ENCODE measurements around the gene GRAMD4.

- TF ChIP-seq, protein P1, sequence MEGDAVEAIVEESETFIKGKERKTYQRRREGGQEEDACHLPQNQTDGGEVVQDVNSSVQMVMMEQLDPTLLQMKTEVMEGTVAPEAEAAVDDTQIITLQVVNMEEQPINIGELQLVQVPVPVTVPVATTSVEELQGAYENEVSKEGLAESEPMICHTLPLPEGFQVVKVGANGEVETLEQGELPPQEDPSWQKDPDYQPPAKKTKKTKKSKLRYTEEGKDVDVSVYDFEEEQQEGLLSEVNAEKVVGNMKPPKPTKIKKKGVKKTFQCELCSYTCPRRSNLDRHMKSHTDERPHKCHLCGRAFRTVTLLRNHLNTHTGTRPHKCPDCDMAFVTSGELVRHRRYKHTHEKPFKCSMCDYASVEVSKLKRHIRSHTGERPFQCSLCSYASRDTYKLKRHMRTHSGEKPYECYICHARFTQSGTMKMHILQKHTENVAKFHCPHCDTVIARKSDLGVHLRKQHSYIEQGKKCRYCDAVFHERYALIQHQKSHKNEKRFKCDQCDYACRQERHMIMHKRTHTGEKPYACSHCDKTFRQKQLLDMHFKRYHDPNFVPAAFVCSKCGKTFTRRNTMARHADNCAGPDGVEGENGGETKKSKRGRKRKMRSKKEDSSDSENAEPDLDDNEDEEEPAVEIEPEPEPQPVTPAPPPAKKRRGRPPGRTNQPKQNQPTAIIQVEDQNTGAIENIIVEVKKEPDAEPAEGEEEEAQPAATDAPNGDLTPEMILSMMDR (conservative IDR thresholded peaks at IDR 0.05; ENCODE audit: low read length), result no peak
- TF ChIP-seq EZH2phosphoT487 (IDR thresholded peaks at IDR 0.05; ENCODE audit: borderline replicate concordance, low read depth, low read length), result no peak
These were observed 30.3 kb upstream of the GRAMD4 start for GRCh38 chr22:46589871-46590271.
